ENCODE measurements around the gene SHANK3. TPM values are rescaled to one million over a fixed set of nuclear protein-coding genes. Genes with fewer than 3 reads are reported as not detected.

The SHANK3 gene
- polyA plus RNA-seq, 1 of the 3 experiments (the other 2 are of a cell fraction), result 1.5 TPM

GRCh38 chr22:50693462-50693861 lies 20.8 kb downstream of the SHANK3 start (continued):
- no peak for TF ChIP-seq FOSL2 (IDR thresholded peaks at IDR 0.05; ENCODE audit: borderline replicate concordance, low read depth)
- no peak for TF ChIP-seq REST (IDR thresholded peaks at IDR 0.05; ENCODE audit: low read depth, low read length)
- TF ChIP-seq NRF1 (IDR thresholded peaks at IDR 0.05; ENCODE audit: low read depth, low read length), result no peak
- TF ChIP-seq PBX3 (IDR thresholded peaks at IDR 0.05), result no peak
- no peak for TF ChIP-seq MEF2A (IDR thresholded peaks at IDR 0.05; ENCODE audit: borderline replicate concordance, low read depth)
- TF ChIP-seq POLR2AphosphoS5 (IDR thresholded peaks at IDR 0.05; ENCODE audit: low read depth, low read length), result no peak
- TF ChIP-seq RXRA (IDR thresholded peaks at IDR 0.05; ENCODE audit: borderline replicate concordance, low read depth), result no peak
- TF ChIP-seq MXI1 (IDR thresholded peaks at IDR 0.05; ENCODE audit: low read depth, low read length), result no peak

- Histone ChIP-seq H3K9ac (no peak overlapping the region), H3K9me3 (peaks cover 5% of the 10 kb centered on the region; the same call in 1 of the 2 replicates), H3K79me2 (ENCODE audit: insufficient read depth) (no peaks in the 10 kb centered on the region), H3K36me3 (replicated peaks in 1 of 2; ENCODE audit: control insufficient read depth in 1 of 2, insufficient read depth in 2 of 2, low read length in 1 of 2) (no peaks in the 10 kb centered on the region), H4K20me1 (ENCODE audit: insufficient read depth) (no peaks in the 10 kb centered on the region), H3K27me3 (ENCODE audit: insufficient read depth) (no peaks in the 10 kb centered on the region), H3F3A (replicated peaks; ENCODE audit: insufficient read depth) (peaks cover 4% of the 10 kb centered on the region), H3K4me3 (ENCODE audit: low read depth in 2 of 2, low read length in 1 of 2) (no peak overlapping the region), H3K9me2 (no peaks in the 10 kb centered on the region), H3K27ac (ENCODE audit: low read depth in 2 of 2, low read length in 1 of 2) (no peak overlapping the region), H2AFZ (ENCODE audit: low read depth) (no peak overlapping the region), H3K4me1 (ENCODE audit: control insufficient read depth in 1 of 2, insufficient read depth in 2 of 2, low read depth in 1 of 2, low read length in 1 of 2) (peaks cover 0 to 4% of the 10 kb centered on the region in 2 experiments; a peak in 1 of 4 replicates), H3K4me2 (no peak overlapping the region)
- ChIA-PET POLR2A (no interaction called here), CTCF (interaction anchor here (0.8 kb wide), 1 partner anchor 9 kb away, joined by 3 read pairs; no protein-coding TSS in a partner anchor)
- DNase-seq, result no peak
- TF ChIP-seq IRF3 (IDR thresholded peaks at IDR 0.05; ENCODE audit: low read depth, low read length) (no peak), CTCF (IDR thresholded peaks at IDR 0.05) (peak; percentile 17; the same call in 1 of the 2 replicates)
- 64% methylated on average over 3 of the region's 3 CpGs for WGBS (ENCODE audit: low lambda C conversion rate)
Observed at GRCh38 chr22:50694099-50694605, 21.5 kb downstream of the SHANK3 start.
